ENCODE results near the gene B2M.
"Not testable (repeated sequence)": the region's sequence is repeated elsewhere in the genome, so short reads cannot be mapped to it uniquely, and the experiment has no call there.

The B2M gene

GRCh38 chr15:44673639-44674038, 37.7 kb upstream of the B2M start:
- no peaks in the 10 kb centered on the region for H3K4me1 ChIP-seq (ENCODE audit: control insufficient read depth in 5 of 5, insufficient read depth in 5 of 5, low read length in 5 of 5)
- peaks cover 0 to under 1% (median 0%) of the 10 kb centered on the region in 5 donors for H3K27me3 ChIP-seq (ENCODE audit: control insufficient read depth in 5 of 5, insufficient read depth in 4 of 5, low read length in 5 of 5)
- H3K36me3 ChIP-seq (ENCODE audit: control insufficient read depth in 5 of 5, insufficient read depth in 5 of 5, low read length in 5 of 5) = no peaks in the 10 kb centered on the region
- H3K9me3 ChIP-seq (ENCODE audit: control insufficient read depth in 5 of 5, low read length in 5 of 5) = no peaks in the 10 kb centered on the region
- H3K27ac ChIP-seq (ENCODE audit: low read depth, low read length) = no peak overlapping the region
- H3K4me3 ChIP-seq (ENCODE audit: low read depth in 1 of 5, low read length in 5 of 5) = no peak overlapping the region
- no peak overlapping the region for H3K9ac ChIP-seq (ENCODE audit: low read length in 5 of 5)

DNA sequence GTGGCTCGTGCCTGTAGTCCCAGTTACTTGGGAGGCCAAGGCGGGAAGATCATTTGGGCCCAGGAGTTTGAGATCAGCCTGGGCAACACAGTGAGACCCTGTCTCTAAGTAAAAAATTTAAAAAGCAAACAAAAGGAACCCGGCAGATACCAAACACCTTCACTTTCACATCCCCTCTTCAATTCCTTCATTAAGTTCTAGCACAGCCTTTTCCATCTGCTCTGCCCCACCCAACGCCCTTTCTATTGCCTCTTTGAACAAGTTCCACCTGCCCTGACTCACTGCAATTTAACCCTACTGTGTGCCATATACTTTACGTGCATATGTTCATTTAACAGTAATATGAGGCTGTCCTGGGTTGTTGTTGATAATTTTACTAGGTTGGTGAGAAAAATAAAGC, 35.4 kb upstream of the B2M start:
- H3K4me3 ChIP-seq (ENCODE audit: low read depth in 1 of 5, low read length in 5 of 5) = no peak overlapping the region
- no peak overlapping the region for H3K27ac ChIP-seq (ENCODE audit: low read depth, low read length)
- no peak overlapping the region for H3K9ac ChIP-seq (ENCODE audit: low read length in 5 of 5)
- H3K27me3 ChIP-seq (ENCODE audit: control insufficient read depth in 5 of 5, insufficient read depth in 4 of 5, low read length in 5 of 5) = no peaks in the 10 kb centered on the region
- no peaks in the 10 kb centered on the region for H3K4me1 ChIP-seq (ENCODE audit: control insufficient read depth in 5 of 5, insufficient read depth in 5 of 5, low read length in 5 of 5)
- no peaks in the 10 kb centered on the region for H3K36me3 ChIP-seq (ENCODE audit: control insufficient read depth in 5 of 5, insufficient read depth in 5 of 5, low read length in 5 of 5)
- H3K9me3 ChIP-seq (ENCODE audit: control insufficient read depth in 5 of 5, low read length in 5 of 5) = no peaks in the 10 kb centered on the region

GRCh38 chr15:44676676-44677075, 34.6 kb upstream of the B2M start:
- H3K4me3 ChIP-seq (ENCODE audit: low read depth in 1 of 5, low read length in 5 of 5) = no peak overlapping the region
- H3K4me1 ChIP-seq (ENCODE audit: control insufficient read depth in 5 of 5, insufficient read depth in 5 of 5, low read length in 5 of 5) = no peaks in the 10 kb centered on the region
- no peak overlapping the region for H3K9ac ChIP-seq (ENCODE audit: low read length in 5 of 5)
- no peak overlapping the region for H3K27ac ChIP-seq (ENCODE audit: low read depth, low read length)
- H3K9me3 ChIP-seq (ENCODE audit: control insufficient read depth in 5 of 5, low read length in 5 of 5) = no peaks in the 10 kb centered on the region
- no peaks in the 10 kb centered on the region for H3K27me3 ChIP-seq (ENCODE audit: control insufficient read depth in 5 of 5, insufficient read depth in 4 of 5, low read length in 5 of 5)
- H3K36me3 ChIP-seq (ENCODE audit: control insufficient read depth in 5 of 5, insufficient read depth in 5 of 5, low read length in 5 of 5) = no peaks in the 10 kb centered on the region

DNA sequence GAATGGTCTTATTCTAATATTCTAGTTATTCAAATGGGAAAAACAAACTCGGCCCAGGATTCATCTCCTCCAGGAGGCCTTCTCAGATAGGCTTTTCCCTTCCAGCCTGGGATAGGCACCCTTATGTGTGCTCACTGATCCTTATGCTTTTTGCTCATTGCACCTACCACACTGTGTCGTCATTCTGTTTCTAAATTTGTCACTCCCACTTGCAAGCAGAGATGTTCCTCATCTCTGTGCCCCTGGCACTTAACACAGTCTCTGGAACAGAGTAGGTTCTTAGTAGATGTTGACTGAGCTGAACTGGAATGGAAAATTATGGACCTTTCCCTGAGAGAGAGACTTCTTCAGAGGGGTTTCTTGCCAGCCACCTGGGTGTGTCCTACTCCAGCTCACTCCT, 29.1 kb upstream of the B2M start:
- no peaks in the 10 kb centered on the region for H3K36me3 ChIP-seq (ENCODE audit: control insufficient read depth in 5 of 5, insufficient read depth in 5 of 5, low read length in 5 of 5)
- H3K4me3 ChIP-seq (ENCODE audit: low read depth in 1 of 5, low read length in 5 of 5) = no peak overlapping the region
- H3K4me1 ChIP-seq (ENCODE audit: control insufficient read depth in 5 of 5, insufficient read depth in 5 of 5, low read length in 5 of 5) = peaks cover 0 to 11% (median 4%) of the 10 kb centered on the region in 5 donors
- no peaks in the 10 kb centered on the region for H3K9me3 ChIP-seq (ENCODE audit: control insufficient read depth in 5 of 5, low read length in 5 of 5)
- no peaks in the 10 kb centered on the region for H3K27me3 ChIP-seq (ENCODE audit: control insufficient read depth in 5 of 5, insufficient read depth in 4 of 5, low read length in 5 of 5)
- H3K27ac ChIP-seq (ENCODE audit: low read depth, low read length) = no peak overlapping the region
- H3K9ac ChIP-seq (ENCODE audit: low read length in 5 of 5) = no peak overlapping the region

DNA sequence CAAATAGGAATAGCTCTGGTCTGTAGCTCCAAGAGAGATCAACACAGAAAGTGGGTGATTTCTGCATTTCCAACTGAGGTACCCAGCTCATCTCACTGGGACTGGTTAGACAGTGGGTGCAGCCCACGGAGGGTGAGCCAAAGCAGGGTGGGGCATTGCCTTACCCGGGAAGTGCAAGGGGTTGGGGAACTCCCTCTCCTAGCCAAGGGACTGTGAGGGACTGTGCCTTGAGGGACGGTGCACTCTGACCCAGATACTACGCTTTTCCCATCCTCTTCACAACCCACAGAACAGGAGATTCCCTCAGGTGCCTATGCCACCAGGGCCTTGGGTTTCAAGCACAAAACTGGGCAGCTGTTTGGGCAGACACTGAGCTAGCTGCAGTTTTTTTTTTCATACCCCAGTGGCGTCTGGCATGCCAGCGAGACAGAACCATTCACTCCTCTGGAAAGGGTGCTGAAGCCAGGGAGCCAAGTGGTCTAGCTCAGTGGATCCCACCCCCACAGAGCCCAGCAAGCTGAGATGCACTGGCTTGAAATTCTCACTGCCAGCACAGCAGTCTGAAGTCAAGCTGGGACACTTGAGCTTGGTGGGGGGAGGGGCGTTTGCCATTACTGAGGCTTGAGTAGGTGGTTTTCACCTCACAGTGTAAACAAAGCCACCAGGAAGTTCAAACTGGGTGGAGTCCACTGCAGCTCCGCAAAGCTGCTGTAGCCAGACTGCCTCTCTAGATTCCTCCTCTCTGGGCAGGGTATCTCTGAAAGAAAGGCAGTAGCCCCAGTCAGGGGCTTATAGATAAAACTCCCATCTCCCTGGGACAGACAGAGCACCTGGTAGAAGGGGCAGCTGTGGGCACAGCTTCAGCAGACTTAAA, 28.3 kb upstream of the B2M start:
- not testable (repeated sequence) for H3K4me3 ChIP-seq (ENCODE audit: low read depth in 1 of 5, low read length in 5 of 5); H3K9me3 ChIP-seq (ENCODE audit: control insufficient read depth in 5 of 5, low read length in 5 of 5); H3K27ac ChIP-seq (ENCODE audit: low read depth, low read length); H3K9ac ChIP-seq (ENCODE audit: low read length in 5 of 5); H3K36me3 ChIP-seq (ENCODE audit: control insufficient read depth in 5 of 5, insufficient read depth in 5 of 5, low read length in 5 of 5); H3K27me3 ChIP-seq (ENCODE audit: control insufficient read depth in 5 of 5, insufficient read depth in 4 of 5, low read length in 5 of 5)
- H3K4me1 ChIP-seq (ENCODE audit: control insufficient read depth in 5 of 5, insufficient read depth in 5 of 5, low read length in 5 of 5) = peaks cover 0 to 11% (median 4%) of the 10 kb centered on the region in 5 donors

DNA sequence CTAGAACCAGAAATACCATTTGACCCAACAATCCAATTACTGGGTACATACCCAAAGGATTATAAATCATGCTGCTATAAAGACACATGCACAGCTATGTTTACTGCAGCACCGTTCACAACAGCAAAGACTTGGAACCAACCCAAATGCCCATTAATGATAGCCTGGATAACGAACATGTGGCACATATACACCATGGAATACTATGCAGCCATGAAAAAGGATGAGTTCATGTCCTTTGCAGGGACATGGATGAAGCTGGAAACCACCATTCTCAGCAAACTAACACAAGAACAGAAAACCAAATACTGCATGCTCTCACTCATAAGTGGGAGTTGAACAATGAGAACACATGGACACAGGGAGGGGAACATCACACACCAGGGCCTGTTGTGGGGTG, 22.0 kb upstream of the B2M start:
- H3K9me3 ChIP-seq (ENCODE audit: control insufficient read depth in 5 of 5, low read length in 5 of 5); H3K36me3 ChIP-seq (ENCODE audit: control insufficient read depth in 5 of 5, insufficient read depth in 5 of 5, low read length in 5 of 5); H3K27ac ChIP-seq (ENCODE audit: low read depth, low read length); H3K27me3 ChIP-seq (ENCODE audit: control insufficient read depth in 5 of 5, insufficient read depth in 4 of 5, low read length in 5 of 5); H3K4me1 ChIP-seq (ENCODE audit: control insufficient read depth in 5 of 5, insufficient read depth in 5 of 5, low read length in 5 of 5); H3K9ac ChIP-seq (ENCODE audit: low read length in 5 of 5); H3K4me3 ChIP-seq (ENCODE audit: low read depth in 1 of 5, low read length in 5 of 5): not testable (repeated sequence)

DNA sequence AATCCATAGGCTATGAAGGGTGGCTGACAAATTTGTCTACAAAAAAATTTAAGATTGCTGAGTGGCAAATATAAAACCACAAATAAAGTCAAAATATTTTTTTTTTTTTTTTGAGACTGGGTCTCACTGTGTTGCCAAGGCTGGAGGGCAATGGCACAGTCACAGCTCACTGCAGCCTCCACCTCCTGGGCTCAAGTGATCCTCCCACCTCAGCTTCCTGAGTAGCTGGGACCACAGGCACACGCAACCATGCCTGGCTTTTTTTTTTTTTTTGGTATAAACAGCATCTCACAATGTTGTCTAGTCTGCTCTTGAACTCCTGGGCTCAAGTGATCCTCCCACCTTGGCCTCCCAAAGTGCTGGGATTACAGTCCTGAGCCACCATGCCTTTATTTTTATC, 21.1 kb upstream of the B2M start:
- H3K9ac ChIP-seq (ENCODE audit: low read length in 5 of 5); H3K27me3 ChIP-seq (ENCODE audit: control insufficient read depth in 5 of 5, insufficient read depth in 4 of 5, low read length in 5 of 5); H3K27ac ChIP-seq (ENCODE audit: low read depth, low read length); H3K4me3 ChIP-seq (ENCODE audit: low read depth in 1 of 5, low read length in 5 of 5); H3K4me1 ChIP-seq (ENCODE audit: control insufficient read depth in 5 of 5, insufficient read depth in 5 of 5, low read length in 5 of 5); H3K9me3 ChIP-seq (ENCODE audit: control insufficient read depth in 5 of 5, low read length in 5 of 5); H3K36me3 ChIP-seq (ENCODE audit: control insufficient read depth in 5 of 5, insufficient read depth in 5 of 5, low read length in 5 of 5): not testable (repeated sequence)

- Histone ChIP-seq H3K27me3 (ENCODE audit: control insufficient read depth in 5 of 5, insufficient read depth in 4 of 5, low read length in 5 of 5) (no peaks in the 10 kb centered on the region), H3K36me3 (ENCODE audit: control insufficient read depth in 5 of 5, insufficient read depth in 5 of 5, low read length in 5 of 5) (no peaks in the 10 kb centered on the region), H3K9me3 (ENCODE audit: control insufficient read depth in 5 of 5, low read length in 5 of 5) (no peaks in the 10 kb centered on the region), H3K4me1 (ENCODE audit: control insufficient read depth in 5 of 5, insufficient read depth in 5 of 5, low read length in 5 of 5) (no peaks in the 10 kb centered on the region), H3K4me3 (ENCODE audit: low read depth in 1 of 5, low read length in 5 of 5) (no peak overlapping the region), H3K9ac (ENCODE audit: low read length in 5 of 5) (no peak overlapping the region), H3K27ac (ENCODE audit: low read depth, low read length) (no peak overlapping the region)
These were observed 18.7 kb upstream of the B2M start for GRCh38 chr15:44692659-44693058.

DNA sequence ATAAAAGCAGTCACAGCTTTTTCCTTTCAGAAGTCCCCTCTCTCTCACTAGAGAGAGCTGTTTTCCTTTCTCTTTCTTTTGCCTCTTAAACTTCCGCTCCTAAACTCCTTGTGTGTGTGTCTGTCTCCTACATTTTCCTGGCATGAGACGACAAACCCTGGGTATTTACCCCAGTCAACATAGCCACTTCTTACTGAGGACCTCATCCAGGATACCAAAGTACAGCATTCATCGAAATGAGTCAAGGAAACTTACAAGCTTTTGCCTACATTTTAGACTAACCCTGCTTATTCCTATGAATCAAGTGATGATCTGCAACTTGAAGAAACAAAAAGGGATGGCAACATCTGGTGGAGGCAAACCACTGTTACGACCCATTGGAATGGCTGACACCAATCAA, 16.9 kb upstream of the B2M start:
- H3K9me3 ChIP-seq (ENCODE audit: control insufficient read depth in 5 of 5, low read length in 5 of 5) = no peaks in the 10 kb centered on the region
- H3K36me3 ChIP-seq (ENCODE audit: control insufficient read depth in 5 of 5, insufficient read depth in 5 of 5, low read length in 5 of 5) = no peaks in the 10 kb centered on the region
- H3K27ac ChIP-seq (ENCODE audit: low read depth, low read length) = no peak overlapping the region
- H3K4me3 ChIP-seq (ENCODE audit: low read depth in 1 of 5, low read length in 5 of 5) = no peak overlapping the region
- H3K27me3 ChIP-seq (ENCODE audit: control insufficient read depth in 5 of 5, insufficient read depth in 4 of 5, low read length in 5 of 5) = no peaks in the 10 kb centered on the region
- H3K9ac ChIP-seq (ENCODE audit: low read length in 5 of 5) = no peak overlapping the region
- no peaks in the 10 kb centered on the region for H3K4me1 ChIP-seq (ENCODE audit: control insufficient read depth in 5 of 5, insufficient read depth in 5 of 5, low read length in 5 of 5)

DNA sequence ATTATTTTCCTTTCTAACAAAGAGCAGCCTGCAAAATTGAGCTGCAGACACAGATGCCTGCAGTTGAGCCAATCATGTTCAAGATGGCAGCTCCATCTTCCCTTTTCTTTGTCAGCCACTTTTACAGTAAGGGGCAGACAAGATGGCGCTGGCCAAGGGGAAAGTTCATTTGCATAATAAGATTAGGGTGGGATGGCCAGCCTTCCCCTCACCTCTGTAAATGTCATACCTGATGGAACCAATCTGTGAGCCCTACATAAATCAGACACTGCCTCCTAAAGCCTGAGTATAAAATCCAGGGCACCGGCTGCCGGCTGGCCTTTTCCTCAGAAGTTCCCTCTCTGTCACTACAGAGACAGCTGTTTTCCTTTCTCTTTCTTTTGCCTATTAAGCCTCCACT, 16.0 kb upstream of the B2M start:
- Histone ChIP-seq H3K9ac (ENCODE audit: low read length in 5 of 5) (no peak overlapping the region), H3K9me3 (ENCODE audit: control insufficient read depth in 5 of 5, low read length in 5 of 5) (no peaks in the 10 kb centered on the region), H3K27ac (ENCODE audit: low read depth, low read length) (no peak overlapping the region), H3K27me3 (ENCODE audit: control insufficient read depth in 5 of 5, insufficient read depth in 4 of 5, low read length in 5 of 5) (no peaks in the 10 kb centered on the region), H3K4me1 (ENCODE audit: control insufficient read depth in 5 of 5, insufficient read depth in 5 of 5, low read length in 5 of 5) (no peaks in the 10 kb centered on the region), H3K4me3 (ENCODE audit: low read depth in 1 of 5, low read length in 5 of 5) (no peak overlapping the region), H3K36me3 (ENCODE audit: control insufficient read depth in 5 of 5, insufficient read depth in 5 of 5, low read length in 5 of 5) (no peaks in the 10 kb centered on the region)
